Effector memory CD8-positive, alpha-beta T cell (primary cell): ENCODE data around the gene ARMC3.
A peak's percentile ranks its signal among the peaks of the same experiment; 100 is the strongest.
"Not testable (repeated sequence)": the region's sequence is repeated elsewhere in the genome, so short reads cannot be mapped to it uniquely, and the experiment has no call there.

Experiments
- ATAC-seq: fragments of 150-1000 bp; cut with Tn5 transposase; replicated peaks from 2 replicates; pipeline ENCODE4 v1.10.0; 2021; ENCODE audit warnings: mild to moderate bottlenecking, moderate library complexity
- DNase-seq, 3 experiments: peaks; one replicate each; pipeline ENCODE4 v3.0.0; 2021
- H3K27ac Mint-ChIP-seq, 2 donors: one replicate each; pipeline ENCODE4 v1.8.0; 2022; ENCODE audit warnings: mild to moderate bottlenecking in 2 of 2, mixed read lengths in 2 of 2, moderate library complexity in 2 of 2
- H3K27me3 Mint-ChIP-seq, 2 donors: one replicate each; pipeline ENCODE4 v1.8.0; 2022; ENCODE audit warnings: mixed read lengths in 2 of 2
- H3K36me3 Mint-ChIP-seq: one replicate; pipeline ENCODE4 v1.8.0; 2022; ENCODE audit warnings: mild to moderate bottlenecking, moderate library complexity, mixed read lengths; ENCODE audit not compliant: insufficient read depth
- H3K4me1 Mint-ChIP-seq, 2 donors: one replicate each; pipeline ENCODE4 v1.8.0; 2022; ENCODE audit warnings: low read depth in 2 of 2, mixed read lengths in 2 of 2
- H3K4me3 Mint-ChIP-seq, 2 donors: one replicate each; pipeline ENCODE4 v1.8.0; 2022; ENCODE audit warnings: mild to moderate bottlenecking in 2 of 2, mixed read lengths in 2 of 2, moderate library complexity in 2 of 2
- H3K9me3 Mint-ChIP-seq, 2 donors: one replicate each; pipeline ENCODE4 v1.8.0; 2022; ENCODE audit warnings: mixed read lengths in 2 of 2

Gene ARMC3

DNA sequence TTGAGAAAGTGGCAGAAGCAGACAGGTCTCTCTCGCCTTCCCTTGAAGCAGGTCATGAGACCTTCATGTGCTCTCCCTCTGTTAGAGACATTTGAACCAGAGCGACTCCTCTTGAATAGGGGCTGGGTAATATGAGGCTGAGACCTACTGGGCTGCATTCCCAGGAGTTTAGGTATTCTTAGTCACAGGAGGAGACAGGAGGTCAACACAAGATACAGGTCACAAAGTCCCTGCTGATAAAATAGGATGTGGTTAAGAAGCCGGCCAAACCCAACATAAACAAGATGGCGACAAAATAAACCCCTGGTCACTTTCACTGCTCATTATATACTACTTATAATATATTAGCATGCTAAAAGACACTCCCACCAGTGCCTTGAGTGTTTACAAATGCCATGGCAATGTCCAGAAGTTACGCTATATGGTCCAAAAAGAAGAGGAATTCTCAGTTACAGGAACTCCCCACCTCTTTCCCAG lies 124.0 kb downstream of the ARMC3 start:
- ATAC-seq (no peak), DNase-seq (no peak)
- Mint-ChIP-seq H3K4me1 (no peaks in the 10 kb centered on the region), H3K9me3 (no peaks in the 10 kb centered on the region), H3K4me3 (no peak overlapping the region), H3K27me3 (peaks cover 60 to 92% of the 10 kb centered on the region in 2 donors), H3K36me3 (no peaks in the 10 kb centered on the region), H3K27ac (no peak overlapping the region)

DNA sequence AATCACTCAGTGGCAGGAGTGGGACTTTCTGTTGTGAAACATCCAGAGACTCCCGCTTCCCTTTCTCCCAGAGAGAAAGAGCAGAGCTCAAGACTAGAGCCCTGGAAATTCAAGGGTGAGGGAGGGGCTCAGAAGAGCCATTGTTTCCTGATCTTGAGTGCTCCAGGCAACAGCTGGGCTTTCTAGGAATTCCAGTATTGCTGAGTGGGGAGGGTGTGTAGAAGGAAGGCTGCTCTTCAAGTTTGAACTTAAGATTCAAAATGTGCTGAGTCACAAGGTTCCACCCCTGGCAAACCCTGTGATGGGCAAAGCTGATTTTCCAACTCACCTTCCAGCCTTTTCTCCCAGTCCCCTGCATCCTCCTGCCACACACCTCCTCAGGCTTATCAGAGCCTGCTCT lies 125.2 kb downstream of the ARMC3 start:
- Mint-ChIP-seq H3K27me3 (peaks cover 54 to 86% of the 10 kb centered on the region in 2 donors), H3K9me3 (no peaks in the 10 kb centered on the region), H3K4me1 (no peaks in the 10 kb centered on the region), H3K27ac (no peak overlapping the region), H3K4me3 (no peak overlapping the region), H3K36me3 (no peaks in the 10 kb centered on the region)
- ATAC-seq = no peak
- DNase-seq = no peak

DNA sequence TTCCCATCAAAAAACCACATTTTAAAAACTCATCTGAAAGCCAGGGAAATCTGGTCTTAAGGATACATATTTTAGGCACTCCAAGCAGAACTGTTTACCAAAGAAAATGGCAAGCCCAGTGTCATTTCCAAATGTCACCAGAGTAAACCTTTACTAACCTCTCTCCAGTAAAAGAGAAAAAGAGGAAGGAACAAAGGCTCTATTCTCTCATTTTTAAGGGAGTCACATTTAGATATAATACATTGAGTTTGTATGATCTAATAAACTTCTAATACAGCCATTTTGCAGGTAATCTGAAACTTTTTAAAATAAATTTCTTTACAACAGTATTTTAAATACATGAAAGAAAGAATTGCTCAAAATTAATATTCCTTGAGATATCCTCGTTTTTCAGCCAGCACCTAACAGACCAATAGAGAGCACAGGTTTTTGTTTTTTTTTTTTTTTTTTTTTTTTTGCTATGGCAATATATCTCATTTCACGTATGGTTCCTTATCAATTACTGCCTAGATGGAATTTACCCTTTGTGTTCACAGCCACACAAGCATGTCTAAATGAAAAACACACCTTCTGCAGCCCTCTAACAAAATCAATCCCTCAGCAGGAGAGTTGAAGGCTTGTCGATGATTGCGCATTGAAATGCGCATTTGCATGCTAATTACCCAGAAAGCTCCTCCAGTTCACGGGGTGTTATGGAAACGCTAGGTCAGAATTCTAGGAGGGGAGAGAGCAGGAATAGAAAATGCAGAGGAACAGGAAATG lies 127.8 kb downstream of the ARMC3 start:
- peaks cover 55 to 74% of the 10 kb centered on the region in 2 donors for H3K27me3 Mint-ChIP-seq
- no peak overlapping the region for H3K27ac Mint-ChIP-seq
- H3K36me3 Mint-ChIP-seq = no peaks in the 10 kb centered on the region
- no peak for DNase-seq
- ATAC-seq = no peak
- no peaks in the 10 kb centered on the region for H3K4me1 Mint-ChIP-seq
- H3K4me3 Mint-ChIP-seq = no peak overlapping the region
- peaks cover 0 to 2% of the 10 kb centered on the region in 2 donors for H3K9me3 Mint-ChIP-seq

DNA sequence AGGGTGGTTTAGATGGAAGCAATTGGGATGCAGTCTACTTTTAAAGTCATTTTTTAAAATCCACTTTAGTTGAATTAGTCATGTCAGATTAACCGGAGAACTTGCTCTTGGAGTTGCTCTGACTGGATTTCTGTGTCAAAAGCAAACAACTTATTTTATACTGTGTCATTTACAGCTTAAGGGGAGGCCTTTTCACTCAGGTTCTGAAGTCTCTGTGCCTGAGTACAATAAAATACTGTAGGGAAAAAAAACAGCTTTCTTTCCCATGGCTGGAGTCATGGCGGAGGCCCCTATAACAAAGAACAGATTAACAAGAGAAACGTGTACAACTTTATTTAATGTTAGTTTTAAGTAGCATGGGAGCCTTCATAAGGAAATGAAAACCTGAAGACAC lies 128.3 kb downstream of the ARMC3 start:
- peaks cover 53 to 74% of the 10 kb centered on the region in 2 donors for H3K27me3 Mint-ChIP-seq
- no peak overlapping the region for H3K27ac Mint-ChIP-seq
- H3K4me1 Mint-ChIP-seq = no peaks in the 10 kb centered on the region
- no peak overlapping the region for H3K4me3 Mint-ChIP-seq
- peaks cover 0 to 2% of the 10 kb centered on the region in 2 donors for H3K9me3 Mint-ChIP-seq
- H3K36me3 Mint-ChIP-seq = no peaks in the 10 kb centered on the region
- no peak for DNase-seq
- ATAC-seq = no peak

DNA sequence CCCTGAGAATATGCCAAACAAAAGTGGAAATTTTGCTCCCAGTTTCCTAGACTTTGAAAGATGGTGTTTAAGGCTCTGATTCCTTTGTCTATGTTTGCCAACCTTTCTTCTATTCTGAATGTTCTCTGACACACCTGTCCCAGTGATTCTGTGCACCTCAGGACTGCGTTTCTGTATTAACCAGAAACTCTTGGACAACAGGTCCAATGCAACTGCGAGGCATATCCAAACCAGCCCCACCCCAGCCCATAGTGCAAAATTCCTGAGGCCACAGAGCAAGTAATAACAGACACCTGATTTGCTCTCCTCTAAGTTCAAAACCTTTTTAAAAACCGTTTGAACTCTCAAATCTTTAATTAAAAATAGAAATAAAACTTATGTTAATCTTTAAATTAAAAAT lies 130.5 kb downstream of the ARMC3 start:
- no peak overlapping the region for H3K27ac Mint-ChIP-seq

DNA sequence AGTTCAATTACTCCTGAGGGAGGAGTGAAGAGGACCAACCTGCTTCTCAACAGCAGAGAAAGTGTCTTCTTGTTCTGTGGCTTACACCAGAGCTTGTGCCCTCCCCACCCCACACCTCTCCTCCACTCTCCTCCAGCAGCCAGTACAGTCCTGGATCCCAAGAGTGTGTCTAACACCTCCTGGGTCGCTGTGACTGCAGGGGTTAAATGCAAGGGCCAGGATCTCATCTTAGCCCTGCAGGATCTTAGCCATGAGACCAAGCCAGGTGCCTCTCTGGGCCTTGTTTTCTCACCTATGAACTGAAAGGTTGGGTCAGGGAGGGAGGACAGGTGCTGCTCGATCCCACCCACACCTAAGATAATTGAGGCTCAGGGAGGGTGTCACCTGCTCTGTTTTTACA lies 133.1 kb downstream of the ARMC3 start:
- Mint-ChIP-seq H3K27me3 (peaks cover 42 to 49% of the 10 kb centered on the region in 2 donors), H3K9me3 (peaks cover 0 to 2% of the 10 kb centered on the region in 2 donors), H3K4me3 (no peak overlapping the region), H3K4me1 (no peaks in the 10 kb centered on the region), H3K36me3 (no peaks in the 10 kb centered on the region), H3K27ac (no peak overlapping the region)
- DNase-seq (no peak), ATAC-seq (no peak)

More for the DNA sequence above, 130.5 kb downstream of the ARMC3 start:
- Mint-ChIP-seq H3K9me3 (peaks cover 0 to 2% of the 10 kb centered on the region in 2 donors), H3K27me3 (peaks cover 42 to 63% of the 10 kb centered on the region in 2 donors), H3K4me1 (no peaks in the 10 kb centered on the region), H3K36me3 (no peaks in the 10 kb centered on the region), H3K4me3 (no peak overlapping the region)
- DNase-seq (no peak), ATAC-seq (no peak)

DNA sequence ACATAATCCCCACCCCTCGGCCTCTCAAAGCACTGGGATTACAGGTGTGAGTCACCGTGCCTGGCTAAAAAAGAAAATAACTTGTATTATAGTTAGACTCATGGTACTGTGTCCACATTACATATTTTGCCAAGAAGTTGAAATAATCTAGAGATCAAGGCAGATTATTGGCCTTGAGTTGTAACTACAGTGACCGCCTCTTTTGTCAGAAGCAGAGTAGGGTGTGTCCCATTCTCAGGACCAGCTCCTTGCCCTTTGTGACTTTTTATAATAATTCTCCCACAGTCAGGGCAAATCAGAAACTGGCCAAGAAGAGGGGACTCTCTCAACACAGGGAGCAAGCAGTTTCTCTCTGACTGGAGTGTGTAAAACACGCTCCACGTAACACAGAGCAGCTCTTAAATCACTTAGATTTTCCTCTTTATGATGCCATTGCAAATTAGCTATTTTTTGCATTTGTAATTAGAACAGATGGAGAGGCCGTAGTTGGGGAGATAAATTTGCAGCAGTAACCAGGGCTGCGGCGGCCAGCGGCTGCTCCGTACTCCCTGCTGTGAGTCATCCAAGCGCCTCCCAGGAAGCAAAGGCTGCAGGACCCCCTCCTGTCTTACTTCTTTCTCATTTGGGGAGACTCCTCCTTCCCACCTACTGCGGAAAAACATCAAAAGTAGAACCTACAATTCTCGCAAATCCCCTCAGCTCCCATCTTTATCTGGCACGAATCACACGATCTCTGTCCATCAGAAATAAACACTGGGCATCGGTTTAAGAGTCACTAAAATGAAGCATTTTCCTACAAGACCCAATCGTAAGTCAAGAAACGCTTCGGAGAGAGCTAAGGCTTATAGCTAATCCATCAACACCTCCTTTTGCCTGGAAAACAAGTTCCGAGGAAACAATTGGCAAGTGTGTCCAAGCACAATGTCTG lies 135.5 kb downstream of the ARMC3 start:
- ATAC-seq = no peak
- Mint-ChIP-seq H3K4me3 (no peak overlapping the region), H3K27ac (no peak overlapping the region), H3K36me3 (no peaks in the 10 kb centered on the region), H3K4me1 (peaks cover 3% of the 10 kb centered on the region in 2 donors), H3K9me3 (peaks cover 0 to 2% of the 10 kb centered on the region in 2 donors), H3K27me3 (peaks cover 34 to 46% of the 10 kb centered on the region in 2 donors)
- no peak for DNase-seq

DNA sequence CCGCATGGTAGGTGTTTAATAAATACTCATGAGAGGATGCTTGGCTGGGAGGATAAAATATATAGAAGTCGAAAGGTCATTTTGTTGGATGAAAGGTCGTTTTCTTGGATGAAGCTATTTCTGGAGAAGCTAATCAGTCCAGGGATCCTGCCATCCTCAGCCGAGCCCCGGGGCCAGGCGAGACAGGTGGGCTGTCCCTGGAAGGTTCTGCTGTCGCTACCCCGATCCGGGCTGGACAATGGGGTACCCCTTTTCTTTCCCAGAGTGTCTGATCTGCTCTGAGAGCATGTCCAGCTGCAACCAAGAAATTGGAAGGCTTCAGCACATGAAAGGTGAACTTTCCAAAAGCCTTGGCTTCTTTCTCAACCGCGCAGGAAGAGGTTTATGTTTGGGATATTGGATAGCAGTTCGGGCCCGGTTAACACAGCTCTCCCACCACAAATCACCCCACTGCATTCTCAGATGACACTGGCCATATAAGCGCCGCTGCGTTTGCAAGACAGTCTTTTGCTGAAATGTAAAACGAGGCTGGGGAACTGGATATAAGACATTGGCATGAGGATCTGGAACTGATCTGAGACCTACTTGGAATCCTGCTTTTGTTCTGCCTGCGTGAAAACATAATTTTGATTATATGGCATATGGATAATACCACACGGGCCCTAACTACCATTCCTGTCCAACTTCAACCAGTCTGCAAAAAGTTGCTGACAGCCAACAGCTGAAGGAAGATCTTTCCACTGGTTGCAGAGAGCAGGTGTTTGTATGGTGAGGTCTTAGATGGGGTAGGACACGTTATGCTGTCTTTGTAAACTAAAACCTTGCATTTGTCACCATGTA lies 136.3 kb downstream of the ARMC3 start:
- Mint-ChIP-seq H3K27me3 (peaks cover 29 to 50% of the 10 kb centered on the region in 2 donors), H3K9me3 (no peaks in the 10 kb centered on the region), H3K4me3 (no peak overlapping the region), H3K36me3 (no peaks in the 10 kb centered on the region), H3K4me1 (peaks cover 3% of the 10 kb centered on the region in 2 donors), H3K27ac (no peak overlapping the region)
- no peak for ATAC-seq
- no peak for DNase-seq

DNA sequence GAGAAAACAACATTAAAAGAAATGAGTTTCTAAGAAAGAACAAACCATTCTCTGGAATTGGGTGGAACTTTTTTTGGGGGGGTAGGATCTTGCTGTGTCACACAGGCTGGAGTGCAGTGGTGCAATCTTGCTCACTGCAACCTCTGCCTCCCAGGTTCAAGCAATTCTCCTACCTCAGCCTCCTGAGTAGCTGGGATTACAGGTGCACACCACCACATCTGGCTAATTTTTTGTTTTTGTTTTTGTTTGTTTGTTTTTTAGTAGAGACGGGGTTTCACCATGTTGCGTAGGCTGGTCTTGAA lies 136.9 kb downstream of the ARMC3 start:
- H3K9me3 Mint-ChIP-seq, H3K36me3 Mint-ChIP-seq, DNase-seq, ATAC-seq, H3K4me3 Mint-ChIP-seq, H3K4me1 Mint-ChIP-seq, H3K27ac Mint-ChIP-seq: not testable (repeated sequence)
- peaks cover 33 to 47% of the 10 kb centered on the region in 2 donors for H3K27me3 Mint-ChIP-seq

DNA sequence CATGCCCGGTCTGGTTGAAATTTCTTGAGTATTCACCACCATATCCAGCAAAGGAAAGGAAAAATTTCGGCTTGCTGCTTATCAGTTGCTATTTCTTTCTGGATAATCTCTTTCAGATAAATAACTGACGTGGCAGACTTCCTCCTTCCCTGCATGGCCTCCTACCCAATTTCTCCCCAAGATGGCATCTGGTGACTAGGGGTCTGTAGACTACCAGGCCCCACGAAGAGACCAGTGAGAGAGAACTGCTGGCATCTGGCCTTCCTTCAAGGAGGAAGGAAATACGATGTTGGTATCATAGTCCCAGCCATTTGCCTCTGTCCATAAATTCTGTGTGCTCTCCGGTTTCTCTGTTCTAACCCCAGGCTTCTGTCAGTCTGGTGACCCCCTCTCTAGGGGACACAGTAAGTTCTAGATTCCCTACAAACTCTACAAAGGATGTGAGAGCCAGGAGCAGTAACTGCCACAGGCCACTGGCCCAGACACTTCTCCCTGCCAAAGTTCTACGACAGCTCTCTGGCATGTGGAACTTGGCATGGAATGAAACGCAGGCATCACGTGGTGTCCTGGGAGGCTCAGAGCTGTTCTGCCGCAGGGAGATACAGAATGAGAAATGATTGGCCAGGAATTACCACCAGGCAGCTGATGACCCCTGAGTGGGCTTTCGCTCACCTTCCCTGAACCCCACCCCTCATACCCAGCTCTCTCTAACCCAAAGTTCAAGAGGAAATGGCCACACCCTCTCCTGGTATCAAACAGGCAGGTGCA lies 137.5 kb downstream of the ARMC3 start:
- ATAC-seq (no peak), DNase-seq (no peak)
- H3K9me3 Mint-ChIP-seq = no peaks in the 10 kb centered on the region
- H3K36me3 Mint-ChIP-seq = no peaks in the 10 kb centered on the region
- H3K4me3 Mint-ChIP-seq = no peak overlapping the region
- no peak overlapping the region for H3K27ac Mint-ChIP-seq
- peaks cover 30 to 41% of the 10 kb centered on the region in 2 donors for H3K27me3 Mint-ChIP-seq
- H3K4me1 Mint-ChIP-seq = peaks cover 3% of the 10 kb centered on the region in 2 donors

DNA sequence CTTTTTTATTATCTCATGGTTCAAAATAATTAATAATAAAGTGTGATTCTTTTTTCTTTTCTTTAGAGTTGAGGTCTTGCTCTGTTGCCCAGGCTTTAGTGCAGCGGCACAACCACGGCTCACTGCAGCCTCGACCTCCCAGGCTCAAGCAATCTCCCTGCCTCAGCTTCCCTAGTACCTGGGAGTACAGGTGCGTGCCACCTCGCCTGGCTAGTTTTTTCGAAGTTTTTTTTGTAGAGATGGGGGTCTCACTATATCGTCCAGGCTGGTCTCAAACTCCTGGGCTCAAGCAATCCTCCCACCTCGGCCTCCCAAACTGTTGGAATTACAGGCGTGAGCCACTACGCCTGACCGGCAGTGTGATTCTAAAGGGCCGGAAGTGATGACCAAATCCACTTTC lies 139.5 kb downstream of the ARMC3 start:
- H3K4me1 Mint-ChIP-seq = peaks cover 3% of the 10 kb centered on the region in 2 donors
- H3K36me3 Mint-ChIP-seq = no peaks in the 10 kb centered on the region
- no peaks in the 10 kb centered on the region for H3K9me3 Mint-ChIP-seq
- ATAC-seq (no peak), DNase-seq (no peak)
- no peak overlapping the region for H3K4me3 Mint-ChIP-seq
- H3K27me3 Mint-ChIP-seq = peaks cover 27 to 30% of the 10 kb centered on the region in 2 donors
- no peak overlapping the region for H3K27ac Mint-ChIP-seq

DNA sequence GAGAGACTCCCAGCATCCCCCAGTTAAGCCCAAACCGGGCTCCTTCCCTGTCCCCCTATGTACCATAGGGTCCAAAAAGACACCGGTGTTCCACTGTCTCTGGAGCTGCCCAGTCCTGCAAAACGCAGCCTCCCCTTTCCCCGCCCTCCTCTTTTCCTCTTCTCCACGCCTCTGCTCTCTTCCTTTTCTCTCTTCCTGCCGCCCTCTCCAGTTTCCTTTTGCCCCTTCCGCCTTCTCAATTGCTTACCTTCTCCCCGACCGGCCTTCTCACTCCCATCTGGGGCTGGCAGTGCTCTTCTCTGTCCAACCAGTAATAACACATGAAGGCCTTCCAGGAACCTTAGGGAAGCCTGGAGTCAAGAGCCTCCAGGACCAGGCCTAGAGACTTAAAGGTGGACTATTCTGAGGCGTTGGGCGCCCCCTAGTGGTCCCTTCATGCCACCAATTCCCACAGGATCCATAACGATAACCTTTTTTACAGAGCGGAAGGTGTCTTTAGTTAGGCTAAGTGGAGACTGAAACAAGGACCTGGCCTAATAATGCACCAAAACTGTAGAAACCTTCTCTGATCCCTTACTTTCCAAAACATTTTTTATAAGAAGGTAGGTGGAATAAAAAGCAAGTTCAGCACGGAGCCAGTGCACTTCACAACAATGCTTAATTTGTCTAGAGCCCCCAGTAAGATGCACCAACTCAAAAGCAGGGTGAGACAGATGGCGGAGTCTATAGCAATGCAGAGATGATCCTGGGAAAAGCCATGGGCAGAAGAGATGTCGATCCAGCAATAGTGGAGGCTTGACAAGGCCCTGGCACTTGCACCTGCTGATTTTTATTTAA lies 140.3 kb downstream of the ARMC3 start:
- peaks cover 3% of the 10 kb centered on the region in 2 donors for H3K4me1 Mint-ChIP-seq
- no peaks in the 10 kb centered on the region for H3K9me3 Mint-ChIP-seq
- DNase-seq (peak; percentile 46 to 53 (median 48)), ATAC-seq (peak; percentile 56)
- peaks cover 30 to 32% of the 10 kb centered on the region in 2 donors for H3K27me3 Mint-ChIP-seq
- peak overlapping the region; percentile 49 for H3K27ac Mint-ChIP-seq
- no peaks in the 10 kb centered on the region for H3K36me3 Mint-ChIP-seq
- H3K4me3 Mint-ChIP-seq = no peak overlapping the region
